ENCODE results near the gene ZG16.
A peak's percentile ranks its signal among the peaks of the same experiment; 100 is the strongest.
"Not testable (repeated sequence)": the region's sequence is repeated elsewhere in the genome, so short reads cannot be mapped to it uniquely, and the experiment has no call there.

The ZG16 gene

GRCh38 chr16:29767062-29767461 is 11.0 kb upstream of the ZG16 start:
- H3K36me3 ChIP-seq: no peaks in the 10 kb centered on the region
- H3K27ac ChIP-seq: no peak overlapping the region
- no peaks in the 10 kb centered on the region for H3K27me3 ChIP-seq (ENCODE audit: insufficient read depth, low read depth, severe bottlenecking)
- H3K9me3 ChIP-seq (ENCODE audit: severe bottlenecking): no peaks in the 10 kb centered on the region
- DNase-seq: no peak
- no peak overlapping the region for H3K4me3 ChIP-seq (ENCODE audit: low read depth, low read length)
- no peak for TF ChIP-seq CTCF (IDR thresholded peaks at IDR 0.05; ENCODE audit: low read depth, low read length)

GRCh38 chr16:29769507-29769906 is 8.5 kb upstream of the ZG16 start:
- no peak for DNase-seq
- no peak overlapping the region for H3K27ac ChIP-seq
- H3K9me3 ChIP-seq (ENCODE audit: severe bottlenecking): no peaks in the 10 kb centered on the region
- H3K4me3 ChIP-seq (ENCODE audit: low read depth, low read length): no peak overlapping the region
- H3K36me3 ChIP-seq: no peaks in the 10 kb centered on the region
- TF ChIP-seq CTCF (IDR thresholded peaks at IDR 0.05; ENCODE audit: low read depth, low read length): no peak
- no peaks in the 10 kb centered on the region for H3K27me3 ChIP-seq (ENCODE audit: insufficient read depth, low read depth, severe bottlenecking)

GRCh38 chr16:29770250-29770929 is 7.7 kb upstream of the ZG16 start:
- TF ChIP-seq CTCF (IDR thresholded peaks at IDR 0.05; ENCODE audit: low read depth, low read length): no peak
- H3K27me3 ChIP-seq (ENCODE audit: insufficient read depth, low read depth, severe bottlenecking): no peaks in the 10 kb centered on the region
- no peak overlapping the region for H3K27ac ChIP-seq
- no peak overlapping the region for H3K4me3 ChIP-seq (ENCODE audit: low read depth, low read length)
- DNase-seq: no peak
- H3K9me3 ChIP-seq (ENCODE audit: severe bottlenecking): no peaks in the 10 kb centered on the region
- H3K36me3 ChIP-seq: no peaks in the 10 kb centered on the region

- DNase-seq; H3K27me3 ChIP-seq (ENCODE audit: insufficient read depth, low read depth, severe bottlenecking); H3K27ac ChIP-seq; H3K4me3 ChIP-seq (ENCODE audit: low read depth, low read length); H3K9me3 ChIP-seq (ENCODE audit: severe bottlenecking); H3K36me3 ChIP-seq: not testable (repeated sequence)
These were observed 5.7 kb upstream of the ZG16 start for GRCh38 chr16:29772330-29772729.

- DNase-seq: no peak
- H3K9me3 ChIP-seq (ENCODE audit: severe bottlenecking): no peaks in the 10 kb centered on the region
- H3K27me3 ChIP-seq (ENCODE audit: insufficient read depth, low read depth, severe bottlenecking): no peaks in the 10 kb centered on the region
- H3K4me3 ChIP-seq (ENCODE audit: low read depth, low read length): no peak overlapping the region
- H3K36me3 ChIP-seq: no peaks in the 10 kb centered on the region
- no peak for TF ChIP-seq CTCF (IDR thresholded peaks at IDR 0.05; ENCODE audit: low read depth, low read length)
- H3K27ac ChIP-seq: no peak overlapping the region
These were observed 3.3 kb upstream of the ZG16 start for GRCh38 chr16:29774730-29775129.

GRCh38 chr16:29775742-29776408 is 2.2 kb upstream of the ZG16 start:
- Histone ChIP-seq H3K27me3 (ENCODE audit: insufficient read depth, low read depth, severe bottlenecking) (no peaks in the 10 kb centered on the region), H3K4me3 (ENCODE audit: low read depth, low read length) (no peak overlapping the region), H3K9me3 (ENCODE audit: severe bottlenecking) (no peaks in the 10 kb centered on the region), H3K27ac (no peak overlapping the region), H3K36me3 (no peaks in the 10 kb centered on the region)
- DNase-seq: peak; percentile 29
- TF ChIP-seq CTCF (IDR thresholded peaks at IDR 0.05; ENCODE audit: low read depth, low read length): no peak

Data from WERI-Rb-1 (cell line).